Upper lobe of right lung (tissue), 1 donor: ENCODE results near the gene GNRHR. TPM values are rescaled to one million over a fixed set of nuclear protein-coding genes. Genes with fewer than 3 reads are reported as not detected.
A peak's percentile ranks its signal among the peaks of the same experiment; 100 is the strongest.
"Not testable (repeated sequence)": the region's sequence is repeated elsewhere in the genome, so short reads cannot be mapped to it uniquely, and the experiment has no call there.

ENCODE experiments used
- ATAC-seq: fragments of 200-7000 bp; cut with Tn5 transposase; one replicate; pipeline ENCODE4 v1.9.1; 2020; ENCODE audit warnings: mild to moderate bottlenecking, moderate library complexity
- DNase-seq: peaks from one replicate; pipeline ENCODE4 v3.0.0-alpha.2; 2020
- H3K27ac ChIP-seq: fragments of 200-600 bp; one replicate; pipeline ENCODE4 v1.8.0; 2022
- H3K27me3 ChIP-seq: fragments of 200-600 bp; one replicate; pipeline ENCODE4 v1.8.0; 2022; ENCODE audit warnings: mild to moderate bottlenecking
- H3K36me3 ChIP-seq: fragments of 200-600 bp; one replicate; pipeline ENCODE4 v1.8.0; 2022
- H3K4me1 ChIP-seq: fragments of 200-600 bp; one replicate; pipeline ENCODE4 v1.8.0; 2022
- H3K4me3 ChIP-seq: fragments of 200-600 bp; one replicate; pipeline ENCODE4 v1.8.0; 2022; ENCODE audit warnings: mild to moderate bottlenecking
- H3K9me3 ChIP-seq: fragments of 200-600 bp; one replicate; pipeline ENCODE4 v1.8.0; 2022
- CTCF ChIP-seq: fragments of 200-600 bp; IDR thresholded peaks from one replicate; pipeline ENCODE4 v1.8.0; 2022; ENCODE audit warnings: antibody characterized with exemption
- intact Hi-C: fragments of 100-400 bp; cut with DNase I; formaldehyde crosslinking; loops from one replicate; pipeline ENCODE4 v1.11.0; 2022
- total RNA-seq: library from RNA; stranded (reverse); fragmentation: NEBNext Ultra II Directional; extraction: Animal tissue kit (Norgen Biotek cat#: 25700); gene quantifications from one replicate; pipeline ENCODE4 v1.2.1, GENCODE V29; 2021
- donor health status: DM: no; HTN: yes; CAD: no; lungs with severe emphysema.

The GNRHR gene
- total RNA-seq, 1 donor from 2014 or later = not detected

DNA sequence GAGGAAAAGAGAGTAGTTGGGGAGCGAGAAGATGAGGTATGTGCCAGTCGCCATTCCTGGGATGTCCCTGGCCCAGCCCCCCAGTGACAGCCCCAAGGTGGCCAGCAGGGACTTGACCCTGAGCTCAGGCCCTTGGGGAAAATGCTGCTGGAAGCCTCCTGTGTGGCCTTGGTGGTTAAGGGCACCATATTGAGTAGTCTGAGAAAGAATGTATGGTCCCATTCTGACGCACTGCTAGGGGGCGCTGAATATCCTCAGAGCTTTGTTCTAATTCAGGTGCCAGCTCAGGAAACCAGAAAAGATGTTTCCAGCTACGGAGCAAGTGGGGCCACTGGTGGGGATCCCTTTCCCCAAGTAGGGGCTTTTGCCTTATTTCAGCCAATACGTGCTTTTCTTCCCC, 39.2 kb downstream of the GNRHR start:
- Histone ChIP-seq H3K36me3 (no peaks in the 10 kb centered on the region), H3K9me3 (no peaks in the 10 kb centered on the region), H3K4me3 (no peak overlapping the region), H3K27me3 (no peaks in the 10 kb centered on the region), H3K4me1 (no peaks in the 10 kb centered on the region), H3K27ac (no peak overlapping the region)
- no peak for TF ChIP-seq CTCF
- DNase-seq (no peak), ATAC-seq (no peak)
- intact Hi-C loops = no loop called here

DNA sequence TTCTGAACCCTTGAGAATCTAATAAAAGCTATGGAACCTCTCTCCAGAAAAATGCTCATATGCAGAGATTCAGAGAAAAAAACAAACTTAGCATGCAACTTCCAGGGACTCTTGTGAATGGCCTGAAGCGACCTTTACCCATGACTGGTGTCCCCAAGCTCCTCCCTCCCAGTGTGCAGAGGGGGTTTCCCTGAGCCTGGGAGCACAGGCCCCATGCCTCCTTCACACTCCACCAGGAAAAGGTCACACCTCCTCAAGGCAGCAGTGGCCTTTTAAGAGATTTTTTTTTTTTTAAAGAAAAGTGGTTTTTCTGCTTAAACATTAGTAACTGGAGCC, 40.0 kb downstream of the GNRHR start:
- ATAC-seq = no peak
- Histone ChIP-seq H3K36me3 (no peaks in the 10 kb centered on the region), H3K4me3 (no peak overlapping the region), H3K9me3 (no peaks in the 10 kb centered on the region), H3K27me3 (no peaks in the 10 kb centered on the region), H3K27ac (no peak overlapping the region), H3K4me1 (no peaks in the 10 kb centered on the region)
- intact Hi-C loops = no loop called here
- DNase-seq = no peak
- no peak for TF ChIP-seq CTCF

GRCh38 chr4:67713529-67714247, 40.5 kb downstream of the GNRHR start:
- ATAC-seq (peak; percentile 37), DNase-seq (no peak)
- intact Hi-C loops = no loop called here
- Histone ChIP-seq H3K4me1 (no peaks in the 10 kb centered on the region), H3K27me3 (no peaks in the 10 kb centered on the region), H3K27ac (no peak overlapping the region), H3K9me3 (no peaks in the 10 kb centered on the region), H3K36me3 (no peaks in the 10 kb centered on the region), H3K4me3 (no peak overlapping the region)
- TF ChIP-seq CTCF = no peak

DNA sequence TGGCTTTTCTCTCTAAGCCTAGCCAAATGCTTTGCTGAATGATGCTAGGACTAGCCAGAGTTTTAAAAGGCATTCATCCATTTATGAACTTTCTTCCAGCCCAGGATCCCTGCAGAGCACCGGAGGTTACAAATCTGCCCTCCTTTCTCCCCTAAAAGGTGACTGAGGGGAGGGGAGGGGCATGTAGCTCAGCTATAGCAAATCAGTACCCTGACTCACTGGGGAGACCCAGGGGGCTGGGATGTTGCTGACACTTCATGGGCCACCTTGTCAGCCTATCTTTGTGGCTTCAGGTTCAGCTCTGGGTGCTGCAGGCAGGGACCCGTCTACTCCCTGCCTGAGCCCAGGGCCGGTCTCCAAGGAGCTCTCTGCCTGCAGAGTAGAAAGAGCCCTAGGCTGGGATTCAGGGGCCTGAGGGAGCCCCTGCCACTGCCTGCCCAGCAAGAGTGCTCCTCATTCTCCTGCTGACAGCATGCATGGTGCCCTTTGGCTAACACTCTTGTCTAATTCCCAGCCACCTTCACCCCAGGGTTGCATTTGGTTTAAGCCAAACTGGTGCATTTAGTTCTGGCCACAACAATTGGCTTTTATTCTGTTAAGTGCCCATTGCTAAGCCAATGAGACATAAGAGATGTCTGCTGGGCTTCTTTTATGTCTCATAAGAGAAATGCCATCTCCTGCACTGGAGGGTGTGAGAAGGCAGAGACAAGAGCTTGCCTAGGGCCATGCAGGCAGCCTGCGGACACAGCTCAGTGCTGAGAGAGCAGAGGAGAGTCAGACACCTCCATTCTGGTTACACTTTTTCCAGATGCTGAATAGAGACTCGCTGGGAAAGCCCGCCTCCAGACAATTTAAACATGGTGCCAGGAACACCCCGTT, 41.3 kb downstream of the GNRHR start:
- Histone ChIP-seq H3K27ac (no peak overlapping the region), H3K9me3 (no peaks in the 10 kb centered on the region), H3K27me3 (no peaks in the 10 kb centered on the region), H3K4me3 (no peak overlapping the region), H3K36me3 (no peaks in the 10 kb centered on the region), H3K4me1 (no peaks in the 10 kb centered on the region)
- intact Hi-C loops = no loop called here
- TF ChIP-seq CTCF = no peak
- DNase-seq (no peak), ATAC-seq (no peak)

GRCh38 chr4:67712000-67712625, 42.1 kb downstream of the GNRHR start:
- no peak for ATAC-seq
- DNase-seq = no peak
- Histone ChIP-seq H3K27ac (no peak overlapping the region), H3K4me1 (no peaks in the 10 kb centered on the region), H3K27me3 (no peaks in the 10 kb centered on the region), H3K4me3 (no peak overlapping the region), H3K36me3 (no peaks in the 10 kb centered on the region), H3K9me3 (no peaks in the 10 kb centered on the region)
- intact Hi-C loops = no loop called here
- TF ChIP-seq CTCF = no peak

DNA sequence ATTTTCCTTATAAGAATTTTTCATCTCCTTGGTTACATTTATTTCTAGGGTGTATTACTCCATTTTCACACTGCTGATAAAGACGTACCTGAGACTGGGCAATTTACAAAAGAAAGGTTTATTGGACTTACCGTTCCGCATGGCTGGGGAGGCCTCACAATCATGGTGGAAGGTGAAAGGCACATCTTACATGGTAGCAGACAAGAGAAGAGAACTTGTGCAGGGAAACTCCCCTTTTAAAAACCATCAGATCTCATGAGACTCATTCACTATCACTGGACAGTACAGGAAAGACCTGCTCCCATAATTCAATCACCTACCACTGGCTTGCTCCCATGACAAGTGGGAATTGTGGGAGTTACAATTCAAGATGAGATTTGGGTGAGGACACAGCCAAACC, 47.5 kb downstream of the GNRHR start:
- DNase-seq, H3K36me3 ChIP-seq, ATAC-seq, H3K9me3 ChIP-seq, H3K27me3 ChIP-seq, H3K4me1 ChIP-seq, intact Hi-C loops, H3K4me3 ChIP-seq, H3K27ac ChIP-seq: not testable (repeated sequence)
